Hepatocyte (in vitro differentiated cells): ENCODE measurements around the gene SRM. TPM values are rescaled to one million over a fixed set of nuclear protein-coding genes. Genes with fewer than 3 reads are reported as not detected.
"Not testable (repeated sequence)": the region's sequence is repeated elsewhere in the genome, so short reads cannot be mapped to it uniquely, and the experiment has no call there.

Source experiments
- DNase-seq: peaks from one replicate; pipeline ENCODE4 v3.0.0-alpha.2; 2016; ENCODE audit warnings: low spot score
- H2AFZ ChIP-seq: fragments of 200-600 bp; sonication (generic); 2 replicates; pipeline ENCODE4 v1.6.0; 2016; ENCODE audit warnings: antibody characterized with exemption, mild to moderate bottlenecking
- H3K27ac ChIP-seq: fragments of 200-600 bp; sonication (generic); 2 replicates; pipeline ENCODE4 v1.5.1; 2016; ENCODE audit warnings: mild to moderate bottlenecking
- H3K27me3 ChIP-seq: fragments of 200-600 bp; sonication (generic); 2 replicates; pipeline ENCODE4 v1.6.1; 2016
- H3K36me3 ChIP-seq: fragments of 200-600 bp; sonication (generic); replicated peaks from 2 replicates; pipeline ENCODE4 v1.5.1; 2016; ENCODE audit warnings: low read depth; ENCODE audit not compliant: insufficient read depth
- H3K4me1 ChIP-seq: fragments of 200-600 bp; sonication (generic); 2 replicates; pipeline ENCODE4 v1.5.1; 2016; ENCODE audit warnings: mild to moderate bottlenecking, moderate library complexity; ENCODE audit not compliant: insufficient read depth
- H3K4me2 ChIP-seq: fragments of 200-600 bp; sonication (generic); 2 replicates; pipeline ENCODE4 v1.6.0; 2016
- H3K4me3 ChIP-seq: fragments of 200-600 bp; sonication (generic); 2 replicates; pipeline ENCODE4 v1.5.1; 2016; ENCODE audit warnings: mild to moderate bottlenecking
- H3K79me2 ChIP-seq: fragments of 200-600 bp; sonication (generic); 2 replicates; pipeline ENCODE4 v1.6.0; 2017; ENCODE audit warnings: mild to moderate bottlenecking
- H3K9me2 ChIP-seq: fragments of 200-600 bp; sonication (generic); replicated peaks from 2 replicates; pipeline ENCODE4 v1.6.0; 2017; ENCODE audit warnings: mild to moderate bottlenecking; ENCODE audit not compliant: insufficient read depth
- H3K9me3 ChIP-seq: fragments of 200-600 bp; sonication (generic); 2 replicates; pipeline ENCODE4 v1.5.1; 2016; ENCODE audit warnings: low read depth, mild to moderate bottlenecking
- H4K20me1 ChIP-seq: fragments of 200-600 bp; sonication (generic); 2 replicates; pipeline ENCODE4 v1.6.0; 2016; ENCODE audit warnings: mild to moderate bottlenecking; ENCODE audit not compliant: insufficient read depth, poor library complexity, severe bottlenecking
- EZH2 ChIP-seq: fragments of 200-600 bp; sonication (generic); IDR thresholded peaks from 2 replicates; pipeline ENCODE4 v1.6.1; 2016; ENCODE audit warnings: antibody characterized with exemption, mild to moderate bottlenecking, borderline replicate concordance
- EZH2phosphoT487 ChIP-seq: fragments of 200-600 bp; sonication (generic); IDR thresholded peaks from one replicate; pipeline ENCODE4 v1.6.1; 2018; ENCODE audit warnings: antibody characterized with exemption, mild to moderate bottlenecking, low read depth, moderate library complexity; ENCODE audit not compliant: unreplicated experiment, severe bottlenecking
- WGBS: methylation state at CpG from one replicate; pipeline ENCODE4 v1.1.6; 2016; ENCODE audit warnings: low lambda C conversion rate; ENCODE audit errors: missing lambda C conversion rate; 5-methylcytosine and 5-hydroxymethylcytosine counted together
- polyA plus RNA-seq: library from polyadenylated mRNA; unstranded; fragments of >200 nt; fragmentation: Nextera tagmentation; extraction: Ambion mirVana; gene quantifications from 2 replicates; pipeline ENCODE4 v1.2.1, GENCODE V29; 2016
- total RNA-seq: library from RNA; depleted of rRNA; stranded (reverse); fragments of >200 nt; gene quantifications from 2 replicates; pipeline ENCODE4 v1.2.3, GENCODE V29; 2014
- TF ChIP-seq, protein P1 (sequence below): fragments of 200-600 bp; sonication (generic); IDR thresholded peaks from 2 replicates; pipeline ENCODE4 v1.5.1; 2016; ENCODE audit warnings: antibody characterized with exemption, mild to moderate bottlenecking; ENCODE audit not compliant: poor library complexity

SRM gene
- total and polyA plus RNA-seq, 2 experiments from 2014 or later = 22.7 to 186 TPM

GRCh38 chr1:11024154-11024873 is 35.5 kb downstream of the SRM start:
- Histone ChIP-seq H3K9me3 (no peaks in the 10 kb centered on the region), H3K4me2 (no peak overlapping the region), H3K9me2 (no peaks in the 10 kb centered on the region), H3K36me3 (peaks cover 4% of the 10 kb centered on the region), H3K4me1 (no peaks in the 10 kb centered on the region), H4K20me1 (peaks cover 38% of the 10 kb centered on the region), H3K79me2 (peaks cover 12% of the 10 kb centered on the region), H3K4me3 (no peak overlapping the region), H3K27ac (no peak overlapping the region), H3K27me3 (no peaks in the 10 kb centered on the region), H2AFZ (no peak overlapping the region)
- TF ChIP-seq, protein P1, sequence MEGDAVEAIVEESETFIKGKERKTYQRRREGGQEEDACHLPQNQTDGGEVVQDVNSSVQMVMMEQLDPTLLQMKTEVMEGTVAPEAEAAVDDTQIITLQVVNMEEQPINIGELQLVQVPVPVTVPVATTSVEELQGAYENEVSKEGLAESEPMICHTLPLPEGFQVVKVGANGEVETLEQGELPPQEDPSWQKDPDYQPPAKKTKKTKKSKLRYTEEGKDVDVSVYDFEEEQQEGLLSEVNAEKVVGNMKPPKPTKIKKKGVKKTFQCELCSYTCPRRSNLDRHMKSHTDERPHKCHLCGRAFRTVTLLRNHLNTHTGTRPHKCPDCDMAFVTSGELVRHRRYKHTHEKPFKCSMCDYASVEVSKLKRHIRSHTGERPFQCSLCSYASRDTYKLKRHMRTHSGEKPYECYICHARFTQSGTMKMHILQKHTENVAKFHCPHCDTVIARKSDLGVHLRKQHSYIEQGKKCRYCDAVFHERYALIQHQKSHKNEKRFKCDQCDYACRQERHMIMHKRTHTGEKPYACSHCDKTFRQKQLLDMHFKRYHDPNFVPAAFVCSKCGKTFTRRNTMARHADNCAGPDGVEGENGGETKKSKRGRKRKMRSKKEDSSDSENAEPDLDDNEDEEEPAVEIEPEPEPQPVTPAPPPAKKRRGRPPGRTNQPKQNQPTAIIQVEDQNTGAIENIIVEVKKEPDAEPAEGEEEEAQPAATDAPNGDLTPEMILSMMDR = no peak
- no peak for TF ChIP-seq EZH2phosphoT487
- no peak for TF ChIP-seq EZH2
- DNase-seq = no peak
- WGBS = 95% methylated on average over 3 of the region's 3 CpGs

DNA sequence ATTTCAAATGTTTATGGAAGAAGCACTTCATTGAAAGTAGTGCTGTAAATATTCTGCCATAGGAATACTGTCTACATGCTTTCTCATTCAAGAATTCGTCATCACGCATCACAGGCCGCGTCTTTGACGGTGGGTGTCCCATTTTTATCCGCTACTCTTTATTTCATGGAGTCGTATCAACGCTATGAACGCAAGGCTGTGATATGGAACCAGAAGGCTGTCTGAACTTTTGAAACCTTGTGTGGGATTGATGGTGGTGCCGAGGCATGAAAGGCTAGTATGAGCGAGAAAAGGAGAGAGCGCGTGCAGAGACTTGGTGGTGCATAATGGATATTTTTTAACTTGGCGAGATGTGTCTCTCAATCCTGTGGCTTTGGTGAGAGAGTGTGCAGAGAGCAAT is 36.6 kb downstream of the SRM start:
- no peak for DNase-seq
- H3K4me1 ChIP-seq = no peaks in the 10 kb centered on the region
- H3K9me2 ChIP-seq = no peaks in the 10 kb centered on the region
- no peaks in the 10 kb centered on the region for H3K27me3 ChIP-seq
- H3K79me2 ChIP-seq = peaks cover 18% of the 10 kb centered on the region
- H2AFZ ChIP-seq = no peak overlapping the region
- H3K27ac ChIP-seq = no peak overlapping the region
- no peak overlapping the region for H3K4me3 ChIP-seq
- peaks cover 7% of the 10 kb centered on the region for H3K36me3 ChIP-seq
- peaks cover 47% of the 10 kb centered on the region for H4K20me1 ChIP-seq
- no peak overlapping the region for H3K4me2 ChIP-seq
- WGBS = 96% methylated on average over 14 of the region's 14 CpGs
- no peaks in the 10 kb centered on the region for H3K9me3 ChIP-seq
- TF ChIP-seq, protein P1 = no peak
- no peak for TF ChIP-seq EZH2phosphoT487
- TF ChIP-seq EZH2 = no peak

DNA sequence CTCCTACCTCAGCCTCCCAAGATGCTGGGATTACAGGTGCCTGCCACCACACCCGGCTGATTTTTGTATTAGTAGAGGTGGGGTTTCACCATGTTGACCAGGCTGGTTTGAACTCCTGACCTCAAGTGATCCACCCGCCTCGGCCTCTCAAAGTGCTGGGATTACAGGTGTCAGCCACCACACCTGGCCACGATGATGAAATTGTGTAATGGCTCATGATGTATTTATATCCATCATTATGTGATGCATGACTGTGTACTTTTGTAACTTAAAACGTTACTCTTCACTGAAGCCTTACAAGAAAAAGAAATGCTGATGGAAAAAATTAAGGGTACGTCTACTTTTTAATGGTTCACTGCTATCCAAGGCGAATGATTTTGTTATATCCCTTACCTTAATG is 39.8 kb downstream of the SRM start:
- H3K27ac ChIP-seq = no peak overlapping the region
- peaks cover 44% of the 10 kb centered on the region for H3K79me2 ChIP-seq
- TF ChIP-seq EZH2 = no peak
- TF ChIP-seq, protein P1 = no peak
- TF ChIP-seq EZH2phosphoT487 = no peak
- no peaks in the 10 kb centered on the region for H3K9me2 ChIP-seq
- no peak for DNase-seq
- no peak overlapping the region for H2AFZ ChIP-seq
- no peaks in the 10 kb centered on the region for H3K4me1 ChIP-seq
- no peak overlapping the region for H3K4me2 ChIP-seq
- peaks cover 7% of the 10 kb centered on the region for H3K36me3 ChIP-seq
- 91% methylated on average over 7 of the region's 7 CpGs for WGBS
- no peaks in the 10 kb centered on the region for H3K9me3 ChIP-seq
- peaks cover 74% of the 10 kb centered on the region for H4K20me1 ChIP-seq
- no peak overlapping the region for H3K4me3 ChIP-seq
- no peaks in the 10 kb centered on the region for H3K27me3 ChIP-seq

DNA sequence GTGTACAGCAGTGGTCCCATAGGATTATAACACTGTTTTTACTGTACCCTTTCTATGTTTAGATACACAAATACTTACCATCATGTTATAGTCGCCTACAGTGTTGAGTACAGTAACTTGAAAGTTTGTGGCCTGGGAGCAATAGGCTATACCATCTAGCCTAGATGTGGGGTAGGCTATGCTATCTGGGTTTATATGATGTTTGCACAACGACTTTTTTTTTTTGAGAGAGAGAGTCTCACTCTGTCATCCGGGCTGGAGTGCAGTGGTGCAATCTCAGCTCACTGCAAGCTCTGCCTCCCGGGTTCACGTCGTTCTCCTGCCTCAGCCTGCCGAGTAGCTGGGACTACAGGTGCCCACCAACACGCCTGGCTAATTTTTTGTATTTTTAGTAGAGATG is 40.5 kb downstream of the SRM start:
- not testable (repeated sequence) for H3K4me2 ChIP-seq, H3K36me3 ChIP-seq, H3K4me1 ChIP-seq

More for the DNA sequence above, 40.5 kb downstream of the SRM start:
- H2AFZ ChIP-seq, H3K27me3 ChIP-seq, H3K4me3 ChIP-seq, H3K27ac ChIP-seq, DNase-seq, H3K9me2 ChIP-seq, H3K9me3 ChIP-seq: not testable (repeated sequence)
- Histone ChIP-seq H3K79me2 (peaks cover 48% of the 10 kb centered on the region), H4K20me1 (peaks cover 78% of the 10 kb centered on the region)
- WGBS = 92% methylated on average over 8 of the region's 8 CpGs
